GM18951 (cell line): ENCODE measurements around the gene SSR1.
"Not testable (repeated sequence)": the region's sequence is repeated elsewhere in the genome, so short reads cannot be mapped to it uniquely, and the experiment has no call there.

Source experiments
- POLR2A ChIP-seq: IDR thresholded peaks from 4 replicates; pipeline ENCODE4 v1.6.1; 2011; ENCODE audit warnings: mild to moderate bottlenecking; ENCODE audit not compliant: insufficient read length, insufficient read depth; ENCODE audit errors: extremely low read depth
- in situ Hi-C: fragments of 300-500 bp; cut with MboI; formaldehyde crosslinking; loops from one replicate; pipeline ENCODE4 v1.12.0; 2022; ENCODE audit warnings: low sequenced_read_pairs, mixed read lengths, inconsistent platforms; ENCODE audit not compliant: unreplicated experiment

SSR1 gene

DNA sequence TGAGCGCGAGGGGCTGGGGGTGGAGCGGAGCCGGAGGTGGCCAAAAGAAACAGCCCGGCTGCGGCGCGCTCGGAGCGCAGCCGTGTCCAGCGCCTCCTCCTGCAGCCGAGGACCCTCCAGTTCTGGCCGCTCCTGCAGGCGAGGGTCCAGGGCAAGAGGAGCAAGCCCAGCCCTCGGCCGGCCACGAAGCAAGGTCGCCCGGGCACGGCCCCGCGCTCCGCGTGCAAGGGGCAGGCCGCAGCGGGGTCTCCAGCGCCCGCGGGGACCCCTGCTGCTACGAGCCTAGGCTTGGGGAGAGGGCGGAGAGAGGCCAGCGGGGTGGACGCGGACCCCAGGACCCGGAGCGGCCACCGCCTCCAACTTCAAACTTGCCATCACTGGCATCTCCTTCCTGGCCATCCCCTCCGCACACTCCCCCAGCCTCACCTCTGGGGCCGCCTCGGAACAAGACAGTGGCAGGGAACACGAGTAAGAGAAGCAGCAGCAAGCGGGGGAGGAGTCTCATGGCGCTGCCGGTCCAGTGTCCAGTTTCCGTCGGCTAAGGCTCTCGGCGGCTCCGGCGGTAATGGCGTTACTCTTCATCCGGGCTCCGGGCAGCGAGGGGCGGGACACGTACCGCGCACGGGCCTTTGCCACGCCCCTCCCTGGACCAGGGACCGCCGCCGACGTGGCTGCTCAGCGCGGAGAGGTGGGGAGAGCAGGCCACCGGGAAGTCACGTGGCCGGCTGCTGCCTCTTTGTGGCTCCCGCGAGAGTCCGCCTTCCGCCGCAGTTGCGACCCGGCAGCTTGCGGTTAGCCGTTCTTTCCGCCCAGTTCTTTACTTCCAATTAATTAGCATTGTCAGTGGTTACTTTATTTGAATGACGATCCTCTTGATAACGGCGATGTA, at the start of gene SSR1:
SSR1 (minus strand) TSS at position 584 of the 889 bp plus-strand sequence; CDS start at position 505, 79 bp downstream.
- peak; percentile 82 for TF ChIP-seq POLR2A
- in situ Hi-C loops, result no loop called here

- in situ Hi-C loops, result not testable (repeated sequence)
Observed at GRCh38 chr6:7351916-7352315, 38.9 kb upstream of the SSR1 start.

GRCh38 chr6:7350591-7350990, 37.6 kb upstream of the SSR1 start:
- in situ Hi-C loops, result not testable (repeated sequence)

DNA sequence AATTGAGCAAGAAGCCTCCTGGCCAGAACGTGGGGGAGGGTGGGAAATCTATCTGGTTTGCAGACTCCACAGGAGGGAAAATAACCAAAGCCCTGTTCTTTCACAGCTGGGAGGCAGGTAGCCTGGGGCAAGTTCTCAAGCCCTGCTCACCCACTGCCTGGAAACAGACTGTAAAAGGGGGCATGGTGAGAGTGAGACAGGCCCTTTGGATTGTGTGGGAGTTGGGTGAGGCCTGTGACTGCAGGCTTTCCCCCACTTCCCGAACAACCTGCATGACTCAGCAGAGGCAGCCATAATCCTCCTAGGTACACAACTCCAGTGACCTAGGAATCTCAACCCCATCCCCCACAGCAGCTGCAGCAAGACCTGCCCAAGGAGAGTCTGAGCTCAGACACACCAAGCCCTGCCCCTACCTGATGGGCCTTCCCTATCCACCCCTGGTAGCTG, 34.6 kb upstream of the SSR1 start:
- in situ Hi-C loops, result not testable (repeated sequence)

DNA sequence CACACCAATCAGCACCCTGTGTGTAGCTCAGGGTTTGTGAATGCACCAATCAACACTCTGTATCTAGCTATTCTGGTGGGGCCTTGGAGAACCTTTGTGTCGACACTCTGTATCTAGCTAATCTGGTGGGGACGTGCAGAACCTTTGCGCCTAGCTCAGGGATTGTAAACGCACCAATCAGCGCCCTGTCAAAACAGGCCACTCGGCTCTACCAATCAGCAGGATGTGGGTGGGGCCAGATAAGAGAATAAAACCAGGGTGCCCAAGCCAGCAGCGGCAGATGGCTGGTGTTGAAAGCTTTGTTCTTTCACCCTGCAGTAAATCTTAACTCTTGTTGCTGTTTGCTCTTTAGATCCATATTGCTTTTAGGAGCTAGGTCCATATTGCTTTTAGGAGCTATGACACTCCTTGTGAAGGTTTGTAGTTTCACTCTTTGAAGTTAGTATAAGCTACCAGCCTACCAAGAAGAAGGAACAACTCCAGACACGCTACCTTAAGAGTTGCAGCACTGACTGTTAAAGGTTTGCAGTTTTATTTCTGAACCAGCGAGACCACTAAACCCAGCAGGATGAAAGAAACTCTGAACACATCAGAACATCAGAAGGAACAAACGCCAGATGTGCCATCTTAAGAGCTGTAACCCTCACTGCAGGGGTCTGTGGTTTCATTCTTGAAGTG, 31.9 kb upstream of the SSR1 start:
- in situ Hi-C loops, result not testable (repeated sequence)

DNA sequence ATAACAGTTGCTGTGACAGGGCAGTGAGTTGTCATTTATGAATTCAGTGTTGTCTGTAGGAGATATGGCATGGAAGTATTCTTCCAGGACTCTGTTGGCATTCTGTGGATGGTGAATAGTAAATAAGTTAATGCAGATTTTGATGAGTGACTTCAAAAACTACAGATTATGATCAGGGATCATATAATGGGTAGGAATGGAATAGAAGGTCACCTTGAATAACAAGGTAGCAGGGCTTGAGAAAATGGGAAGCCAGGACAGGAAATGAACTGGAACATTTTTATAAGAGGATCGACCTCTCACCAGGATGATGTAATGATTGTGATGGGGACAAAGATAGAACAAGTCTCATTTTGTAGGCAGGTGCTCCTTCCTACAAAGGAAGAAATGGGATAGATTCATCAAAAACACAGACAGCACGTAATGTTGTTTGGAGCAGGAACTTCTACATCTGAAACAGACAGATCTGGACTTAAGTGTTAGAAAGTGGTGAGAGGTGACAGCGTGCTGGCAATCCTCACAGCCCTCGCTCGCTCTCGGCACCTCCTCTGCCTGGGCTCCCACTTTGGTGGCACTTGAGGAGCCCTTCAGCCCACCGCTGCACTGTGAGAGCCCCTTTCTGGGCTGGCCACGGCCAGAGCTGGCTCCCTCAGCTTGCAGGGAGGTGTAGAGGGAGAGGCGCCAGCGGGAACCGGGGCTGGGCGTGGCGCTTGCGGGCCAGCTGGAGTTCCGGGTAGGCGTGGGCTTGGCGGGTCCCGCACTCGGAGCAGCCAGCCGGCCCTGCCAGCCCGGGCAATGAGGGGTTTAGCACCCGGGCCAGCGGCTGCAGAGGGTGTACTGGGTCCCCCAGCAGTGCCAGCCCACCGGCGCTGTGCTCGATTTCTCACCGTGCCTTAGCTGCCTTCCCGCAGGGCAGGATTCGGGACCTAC, 30.8 kb upstream of the SSR1 start:
- no peak for TF ChIP-seq POLR2A
- in situ Hi-C loops, result no loop called here

DNA sequence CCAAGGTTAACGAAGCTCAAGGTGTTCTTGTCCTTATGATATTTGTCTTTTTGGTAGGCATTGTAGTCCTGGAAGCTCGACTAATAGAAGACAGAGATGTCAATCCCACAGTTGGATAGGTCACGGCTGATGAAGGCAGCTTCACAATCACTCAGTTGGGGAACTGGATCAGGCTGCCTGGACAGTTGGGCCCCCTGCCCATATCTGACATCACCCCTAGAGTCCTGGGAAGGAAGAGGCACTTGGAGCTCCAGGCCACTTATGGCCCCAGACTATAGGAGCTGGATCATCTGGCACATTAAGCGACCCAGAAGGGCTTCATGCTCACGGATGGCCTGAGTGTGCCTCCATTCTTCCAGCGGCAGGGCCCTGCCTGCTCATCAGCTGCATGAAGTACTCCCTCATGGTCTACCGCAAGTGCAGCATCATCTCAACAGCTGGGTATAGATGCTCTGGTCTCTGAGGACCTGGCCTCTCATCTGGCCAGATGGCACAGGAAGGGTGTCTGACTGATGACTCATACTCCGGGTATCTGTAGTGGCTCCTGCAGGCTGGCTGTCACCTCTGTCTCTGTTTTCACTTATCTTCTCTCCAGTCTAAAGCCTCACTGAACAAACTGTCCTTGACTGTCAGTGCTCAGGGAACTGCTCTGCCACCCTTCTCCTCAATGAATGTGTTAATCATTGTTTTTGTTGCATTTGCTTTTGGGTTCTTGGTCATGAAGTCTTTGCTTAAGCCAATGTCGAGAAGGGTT, 29.2 kb upstream of the SSR1 start:
- in situ Hi-C loops, result no loop called here
- no peak for TF ChIP-seq POLR2A

DNA sequence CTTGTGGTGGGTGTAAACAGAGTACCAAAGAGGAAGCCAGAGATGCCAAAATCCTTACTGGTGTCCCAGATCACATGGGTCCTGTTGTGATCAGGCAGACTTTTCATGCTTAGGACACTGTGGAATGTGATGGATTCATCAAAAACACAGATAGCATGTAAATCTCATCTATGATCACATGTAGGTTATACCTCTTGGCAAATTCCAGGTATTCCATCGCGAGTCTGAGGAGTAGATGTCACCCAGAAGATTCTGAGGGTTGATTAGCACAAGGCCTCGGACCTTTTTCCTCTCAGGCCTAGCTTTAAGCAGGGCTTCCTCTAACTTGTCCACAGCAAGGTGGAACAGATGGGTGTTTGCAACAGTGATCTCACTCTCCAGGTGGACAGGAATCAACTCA, 28.3 kb upstream of the SSR1 start:
- no peak for TF ChIP-seq POLR2A
- in situ Hi-C loops, result no loop called here

- in situ Hi-C loops, result not testable (repeated sequence)
Observed at GRCh38 chr6:7339007-7339732, 26.2 kb upstream of the SSR1 start.

GRCh38 chr6:7338031-7338430, 25.0 kb upstream of the SSR1 start:
- in situ Hi-C loops, result no loop called here

GRCh38 chr6:7335519-7335918, 22.5 kb upstream of the SSR1 start:
- in situ Hi-C loops, result no loop called here
- TF ChIP-seq POLR2A, result no peak

More at GRCh38 chr6:7338031-7338430, 25.0 kb upstream of the SSR1 start:
- TF ChIP-seq POLR2A, result no peak

DNA sequence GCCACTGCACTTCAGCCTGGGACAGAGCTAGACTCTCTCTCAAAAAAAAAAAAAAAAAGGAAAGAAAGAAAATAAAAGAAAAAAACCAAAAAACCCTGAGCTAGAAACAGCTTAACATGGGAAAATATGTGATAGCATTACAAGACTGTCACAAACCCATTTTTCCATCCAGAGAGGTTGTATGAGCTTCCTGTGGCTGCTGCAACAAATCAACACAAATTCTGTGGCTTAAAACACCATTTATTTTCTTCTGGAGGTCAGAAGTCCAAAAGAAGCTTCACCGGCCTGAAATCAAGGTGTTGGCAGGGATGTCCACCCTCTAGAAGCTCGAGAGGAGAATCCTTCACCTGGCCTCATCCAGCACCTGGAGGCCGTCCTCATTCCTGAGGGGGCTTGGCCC, 21.7 kb upstream of the SSR1 start:
- no peak for TF ChIP-seq POLR2A
- in situ Hi-C loops, result no loop called here

DNA sequence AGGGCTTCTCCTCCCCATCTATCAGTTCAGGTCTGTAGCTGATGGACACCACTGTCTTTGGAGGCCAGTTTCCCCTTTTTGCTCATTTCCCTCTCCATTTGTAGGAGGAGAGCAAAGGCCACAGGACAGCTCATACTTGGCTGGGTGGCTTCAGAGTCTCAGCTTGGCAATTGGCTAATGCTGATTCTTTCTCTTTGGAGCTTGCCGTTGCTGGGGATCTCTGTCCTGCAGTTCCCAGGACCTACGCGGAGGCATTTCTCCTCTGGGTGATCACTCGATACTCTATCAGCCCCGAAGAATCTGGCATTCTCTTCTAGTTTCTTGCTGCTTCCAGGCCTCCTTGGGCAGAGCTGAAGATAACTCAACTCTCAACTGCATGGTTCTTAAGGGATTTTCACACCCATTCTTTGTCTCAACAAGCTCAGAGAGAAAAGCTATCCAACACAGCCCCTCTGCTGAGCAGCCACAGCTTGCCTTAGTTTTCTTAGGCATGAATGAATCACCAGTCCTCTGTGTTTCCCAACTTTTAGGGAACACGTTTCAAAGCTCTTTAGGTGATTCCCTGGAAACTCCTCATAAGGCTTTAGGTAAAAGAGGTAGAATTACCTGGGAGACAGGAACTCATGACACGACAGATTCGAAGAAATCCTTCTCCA, 19.2 kb upstream of the SSR1 start:
- in situ Hi-C loops, result no loop called here
- no peak for TF ChIP-seq POLR2A
